ENCODE measurements around the gene LRRN4CL.
A peak's percentile ranks its signal among the peaks of the same experiment; 100 is the strongest.
"Not testable (repeated sequence)": the region's sequence is repeated elsewhere in the genome, so short reads cannot be mapped to it uniquely, and the experiment has no call there.

LRRN4CL gene

GRCh38 chr11:62675415-62675814, 13.9 kb downstream of the LRRN4CL start:
- DNase-seq, result not testable (repeated sequence)

DNA sequence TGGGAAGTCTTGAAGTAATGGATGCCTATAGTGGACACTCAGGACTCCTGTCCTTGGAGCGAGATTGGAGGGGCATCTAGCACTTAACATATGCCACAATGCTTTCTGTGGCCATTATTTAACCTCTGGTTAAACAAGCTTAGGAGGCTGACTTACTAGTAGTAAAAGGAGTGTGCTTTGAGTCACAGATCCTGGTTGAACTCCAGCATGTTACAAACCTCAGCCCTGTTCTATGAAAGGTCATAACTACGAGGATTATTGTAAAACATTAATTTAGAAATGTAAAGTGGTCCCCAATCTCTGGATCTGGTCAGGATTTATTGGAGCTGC, 16.2 kb downstream of the LRRN4CL start:
- no peak for DNase-seq

DNA sequence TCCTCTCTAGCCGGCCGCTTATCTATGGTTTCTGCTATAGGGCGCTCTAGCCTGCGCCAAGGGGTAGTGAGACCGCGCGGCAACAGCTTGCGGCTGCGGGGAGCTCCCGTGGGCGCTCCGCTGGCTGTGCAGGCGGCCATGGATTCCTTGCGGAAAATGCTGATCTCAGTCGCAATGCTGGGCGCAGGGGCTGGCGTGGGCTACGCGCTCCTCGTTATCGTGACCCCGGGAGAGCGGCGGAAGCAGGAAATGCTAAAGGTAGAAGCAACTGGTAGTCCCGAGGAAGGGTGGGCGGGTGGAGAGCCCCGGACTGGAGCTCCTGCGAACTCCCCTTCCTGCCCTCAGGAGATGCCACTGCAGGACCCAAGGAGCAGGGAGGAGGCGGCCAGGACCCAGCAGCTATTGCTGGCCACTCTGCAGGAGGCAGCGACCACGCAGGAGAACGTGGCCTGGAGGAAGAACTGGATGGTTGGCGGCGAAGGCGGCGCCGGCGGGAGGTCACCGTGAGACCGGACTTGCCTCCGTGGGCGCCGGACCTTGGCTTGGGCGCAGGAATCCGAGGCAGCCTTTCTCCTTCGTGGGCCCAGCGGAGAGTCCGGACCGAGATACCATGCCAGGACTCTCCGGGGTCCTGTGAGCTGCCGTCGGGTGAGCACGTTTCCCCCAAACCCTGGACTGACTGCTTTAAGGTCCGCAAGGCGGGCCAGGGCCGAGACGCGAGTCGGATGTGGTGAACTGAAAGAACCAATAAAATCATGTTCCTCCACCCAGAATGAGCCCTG, 17.5 kb downstream of the LRRN4CL start, which contains the start of the genes LBHD1 and UQCC3:
Gene LBHD1, minus strand, starts transcription at position 660 of the 782 bp plus-strand sequence. CDS start 2,236 bp downstream, outside the sequence.
Gene UQCC3, plus strand, starts transcription at position 66 of the 782 bp plus-strand sequence. Its CDS starts 73 bp downstream, at position 139.
- DNase-seq, result peak; percentile 87

- no peak for DNase-seq
Measured at GRCh38 chr11:62671236-62671607, 18.1 kb downstream of the LRRN4CL start.

GRCh38 chr11:62669420-62670161, 19.7 kb downstream of the LRRN4CL start:
- no peak for DNase-seq

GRCh38 chr11:62667460-62667859, 21.9 kb downstream of the LRRN4CL start:
- no peak for DNase-seq

DNA sequence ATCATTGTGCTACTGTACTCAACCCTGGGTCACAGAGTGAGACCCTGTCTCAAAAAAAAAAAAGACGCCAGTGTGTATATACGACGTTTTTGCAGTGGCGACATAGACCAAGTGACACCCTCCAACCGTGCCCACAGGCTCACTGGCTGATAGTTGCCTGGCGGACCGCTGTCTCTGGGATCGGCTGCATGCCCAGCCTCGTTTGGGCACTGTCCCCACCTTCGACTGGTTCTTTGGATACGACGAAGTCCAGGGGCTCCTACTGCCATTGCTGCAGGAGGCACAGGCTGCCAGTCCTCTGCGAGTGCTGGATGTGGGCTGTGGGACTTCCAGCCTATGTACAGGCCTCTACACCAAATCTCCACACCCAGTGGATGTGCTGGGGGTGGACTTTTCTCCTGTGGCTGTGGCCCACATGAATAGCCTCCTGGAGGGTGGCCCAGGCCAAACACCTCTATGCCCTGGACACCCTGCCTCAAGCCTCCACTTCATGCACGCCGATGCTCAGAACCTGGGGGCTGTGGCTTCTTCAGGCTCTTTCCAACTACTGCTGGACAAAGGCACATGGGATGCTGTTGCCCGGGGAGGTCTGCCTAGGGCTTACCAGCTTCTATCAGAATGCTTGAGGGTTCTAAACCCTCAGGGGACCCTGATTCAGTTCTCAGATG, 22.9 kb downstream of the LRRN4CL start:
- DNase-seq, result no peak

- peak; percentile 29 for DNase-seq
Measured at GRCh38 chr11:62665599-62666258, 23.6 kb downstream of the LRRN4CL start.

- DNase-seq, result peak; percentile 93
Measured at GRCh38 chr11:62665075-62665598, 24.2 kb downstream of the LRRN4CL start, which contains the start of the genes C11orf98 and CSKMT. C11orf98 (minus strand) TSS chr11:62665210; CDS start chr11:62665169, 41 bp downstream. CSKMT (plus strand) TSS chr11:62665312; CDS start chr11:62665880, 568 bp downstream.

DNA sequence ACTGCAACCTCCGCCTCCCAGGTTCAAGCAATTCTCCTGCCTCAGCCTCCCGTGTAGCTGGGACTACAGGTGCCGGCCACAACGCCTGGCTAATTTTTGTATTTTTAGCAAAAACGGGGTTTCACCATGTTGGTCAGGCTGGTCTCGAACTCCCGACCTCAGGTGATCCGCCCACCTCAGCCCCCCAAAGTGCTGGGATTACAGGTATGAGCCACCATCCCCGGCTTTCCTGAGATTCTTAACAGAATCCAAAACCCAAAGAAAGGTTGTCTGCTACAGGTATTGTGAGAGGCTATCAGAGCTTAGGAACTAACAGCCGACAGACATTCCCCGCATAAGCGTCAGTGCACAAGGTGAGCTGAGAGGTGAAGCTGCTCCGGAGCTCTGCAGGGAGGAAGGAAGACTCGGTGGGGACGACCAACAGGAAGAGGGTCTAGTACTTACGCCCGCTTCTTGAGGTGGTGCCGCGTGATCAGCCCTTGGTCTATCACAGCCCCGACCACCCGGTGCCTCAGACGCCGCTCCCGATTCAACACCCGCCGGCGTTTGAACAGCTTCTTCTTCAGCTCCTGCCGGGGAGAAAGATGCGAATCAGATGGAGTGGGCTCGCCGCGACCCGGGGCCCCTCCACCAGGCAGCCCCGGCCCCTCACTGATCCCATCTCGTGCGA, 24.8 kb downstream of the LRRN4CL start:
- DNase-seq, result peak; percentile 65

- no peak for DNase-seq
Measured at GRCh38 chr11:62656796-62657429, 32.4 kb downstream of the LRRN4CL start.

GRCh38 chr11:62654297-62654696, 35.0 kb downstream of the LRRN4CL start:
- no peak for DNase-seq

GRCh38 chr11:62652161-62653006, 36.9 kb downstream of the LRRN4CL start:
- no peak for DNase-seq

DNA sequence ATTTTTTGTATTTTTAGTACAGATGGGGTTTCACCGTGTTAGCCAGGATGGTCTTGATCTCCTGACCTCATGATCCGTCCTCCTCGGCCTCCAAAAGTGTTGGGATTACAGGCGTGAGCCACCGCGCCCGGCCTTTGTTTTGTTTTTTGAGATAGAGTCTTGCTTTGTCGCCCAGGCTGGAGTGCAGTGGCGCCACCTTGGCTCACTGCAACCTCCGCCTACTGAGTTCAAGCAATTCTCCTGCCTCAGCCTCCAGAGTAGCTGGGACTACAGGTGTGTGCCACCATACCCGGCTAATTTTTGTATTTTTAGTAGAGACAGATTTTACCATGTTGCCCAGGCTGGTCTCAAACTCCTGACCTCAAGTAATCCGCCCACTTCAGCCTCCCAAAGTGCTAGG, 39.0 kb downstream of the LRRN4CL start:
- DNase-seq, result not testable (repeated sequence)

- DNase-seq, result no peak
Measured at GRCh38 chr11:62649486-62649885, 39.8 kb downstream of the LRRN4CL start.

- DNase-seq, result no peak
Measured at GRCh38 chr11:62648967-62649364, 40.4 kb downstream of the LRRN4CL start.

GRCh38 chr11:62648185-62648966, 41.0 kb downstream of the LRRN4CL start:
- no peak for DNase-seq

- no peak for DNase-seq
Measured at GRCh38 chr11:62647609-62648005, 41.7 kb downstream of the LRRN4CL start.

- no peak for DNase-seq
Measured at GRCh38 chr11:62646825-62647608, 42.3 kb downstream of the LRRN4CL start.
